Occipital lobe (tissue), 2 donors: ENCODE data around the gene HCK. TPM values are rescaled to one million over a fixed set of nuclear protein-coding genes. Genes with fewer than 3 reads are reported as not detected.
A peak's percentile ranks its signal among the peaks of the same experiment; 100 is the strongest.
"Not testable (repeated sequence)": the region's sequence is repeated elsewhere in the genome, so short reads cannot be mapped to it uniquely, and the experiment has no call there.

ENCODE experiments used
- DNase-seq: peaks from one replicate; lab custom pipeline; 2025; lab: John Stamatoyannopoulos, UW
- total RNA-seq: library from RNA; depleted of rRNA; stranded (reverse); fragments of >200 nt; gene quantifications from one replicate; pipeline ENCODE4 v1.2.3, GENCODE V29; 2014

The HCK gene
- total RNA-seq, 1 donor from 2014 or later = 3.3 TPM

DNA sequence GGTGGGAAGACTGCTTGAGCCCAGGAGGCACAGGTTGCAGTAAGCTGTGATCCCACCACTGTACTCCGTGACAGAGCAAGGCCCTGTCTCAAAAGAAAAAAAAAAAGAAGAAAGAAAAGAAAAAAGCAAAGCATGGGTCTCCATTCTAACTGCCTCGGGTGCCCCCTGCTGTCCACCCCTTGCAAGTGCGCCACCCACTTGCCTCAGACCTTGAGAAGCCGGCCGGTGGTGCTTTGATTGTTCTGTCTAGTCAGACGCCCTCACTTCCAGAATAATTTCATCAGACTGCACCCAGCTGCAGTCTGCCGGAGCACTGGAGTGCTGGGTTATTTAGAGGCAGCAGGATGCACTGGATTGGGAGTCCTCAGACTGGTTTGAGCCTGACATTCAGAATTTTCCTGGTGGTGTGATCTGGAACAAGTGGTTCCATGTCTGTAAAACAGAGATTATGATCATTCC is 39.9 kb downstream of the HCK start:
- DNase-seq = peak; percentile 47

DNA sequence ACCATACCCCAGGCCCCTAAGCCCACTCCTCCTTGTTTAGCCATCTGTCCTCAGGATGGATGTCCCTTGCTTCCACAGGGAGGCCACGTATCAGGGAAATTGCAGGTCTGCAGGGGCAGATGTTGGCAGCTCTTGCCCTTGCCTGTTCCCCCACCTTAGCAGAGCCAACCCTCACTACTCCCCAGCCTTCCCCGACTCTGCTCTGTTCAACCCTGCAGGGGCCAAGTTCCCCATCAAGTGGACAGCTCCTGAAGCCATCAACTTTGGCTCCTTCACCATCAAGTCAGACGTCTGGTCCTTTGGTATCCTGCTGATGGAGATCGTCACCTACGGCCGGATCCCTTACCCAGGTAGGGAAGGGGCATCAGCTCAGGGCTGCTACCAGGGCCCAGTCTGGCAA is 46.7 kb downstream of the HCK start:
- DNase-seq = no peak

DNA sequence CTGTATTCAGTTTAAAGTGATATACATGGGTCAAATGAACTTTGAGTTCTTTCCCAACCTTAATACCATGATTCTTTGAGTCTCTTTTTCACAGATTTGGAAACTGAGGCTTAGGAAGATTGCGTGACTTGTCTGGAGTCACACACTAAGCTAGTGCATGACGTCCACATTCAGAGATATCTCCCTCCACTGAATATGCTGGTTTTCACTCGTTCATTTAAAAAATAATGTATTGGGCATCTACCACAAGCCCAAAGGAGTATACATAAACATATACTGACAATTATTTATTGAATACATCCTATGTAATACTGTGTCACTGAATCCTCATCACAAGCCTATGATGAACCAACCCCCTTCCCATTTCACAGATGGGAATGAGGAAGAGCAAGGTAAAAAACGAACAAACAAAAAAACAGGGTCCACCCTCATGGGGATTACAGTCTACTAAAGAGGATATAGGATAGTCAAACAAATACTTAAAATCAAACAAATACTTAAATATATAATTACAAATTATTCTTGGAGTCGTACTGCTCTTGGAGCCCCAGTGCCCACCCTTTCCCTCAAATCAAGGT is 56.9 kb downstream of the HCK start:
- DNase-seq = no peak

DNA sequence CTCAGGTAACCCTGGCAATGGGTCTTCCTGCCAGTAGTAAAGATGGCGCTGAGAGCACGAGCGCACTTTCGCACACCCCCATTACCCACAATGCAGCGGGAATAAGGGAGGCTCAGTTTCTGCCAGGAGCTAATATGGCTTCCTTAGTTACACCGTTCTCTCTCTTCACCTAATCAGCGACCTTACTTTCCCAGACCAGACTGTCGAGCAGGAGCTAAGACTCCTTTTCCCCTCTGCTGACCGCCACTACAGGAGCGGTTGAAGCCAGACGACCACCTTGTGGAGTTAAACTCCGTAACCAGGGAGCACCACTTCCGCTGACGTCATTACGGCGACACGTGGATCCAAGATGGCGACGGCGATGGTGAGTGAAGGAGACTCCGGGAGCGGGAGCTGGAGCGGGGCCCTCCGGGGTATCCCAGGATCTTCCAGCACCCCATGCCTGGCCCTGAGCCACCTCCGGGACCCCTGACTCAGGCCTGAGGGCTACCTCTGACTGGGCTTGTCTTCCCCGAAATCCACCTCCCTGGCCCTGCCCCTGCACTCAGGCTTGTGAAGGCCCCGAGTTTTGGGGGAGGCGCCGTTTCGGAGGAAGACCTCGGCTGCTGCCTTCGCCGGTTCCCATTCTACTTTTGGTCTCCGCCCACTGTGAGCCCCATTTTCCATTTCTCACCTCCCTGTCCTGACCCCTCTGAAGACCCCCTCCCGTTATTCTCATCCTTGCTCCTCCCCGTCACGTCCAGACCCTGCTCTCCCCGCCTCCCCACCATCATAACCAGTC is 57.5 kb downstream of the HCK start, which contains the start of gene TM9SF4:
TSS of gene TM9SF4 (plus strand) at position 323 of the 781 bp plus-strand sequence. CDS start at position 350, 27 bp downstream.
- peak; percentile 93 for DNase-seq

DNA sequence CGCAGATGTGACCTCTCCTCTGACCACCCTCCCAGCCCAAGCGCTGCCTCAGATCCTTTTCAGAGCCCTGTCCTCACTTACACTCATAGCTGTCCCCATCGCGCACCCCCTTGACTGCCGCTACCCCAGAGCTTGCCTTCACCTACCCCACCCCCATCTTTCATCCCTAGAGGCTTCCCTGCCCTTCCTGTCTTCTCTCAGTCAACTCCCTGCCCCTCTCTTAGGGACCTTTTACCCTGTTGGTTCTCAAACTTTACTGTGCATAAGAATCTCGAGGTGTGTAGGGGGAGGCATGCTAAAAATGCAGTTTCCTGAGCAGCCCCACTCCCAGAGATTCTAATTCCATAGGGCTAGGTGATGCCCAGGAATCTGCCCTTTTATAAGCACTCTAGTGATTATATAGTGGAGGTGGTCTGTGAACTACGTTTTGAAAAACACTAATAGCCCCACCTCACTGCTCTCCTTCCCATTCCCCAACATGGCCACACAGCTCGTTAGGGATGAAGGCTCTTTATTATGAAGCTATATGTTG is 58.2 kb downstream of the HCK start:
- DNase-seq = no peak

DNA sequence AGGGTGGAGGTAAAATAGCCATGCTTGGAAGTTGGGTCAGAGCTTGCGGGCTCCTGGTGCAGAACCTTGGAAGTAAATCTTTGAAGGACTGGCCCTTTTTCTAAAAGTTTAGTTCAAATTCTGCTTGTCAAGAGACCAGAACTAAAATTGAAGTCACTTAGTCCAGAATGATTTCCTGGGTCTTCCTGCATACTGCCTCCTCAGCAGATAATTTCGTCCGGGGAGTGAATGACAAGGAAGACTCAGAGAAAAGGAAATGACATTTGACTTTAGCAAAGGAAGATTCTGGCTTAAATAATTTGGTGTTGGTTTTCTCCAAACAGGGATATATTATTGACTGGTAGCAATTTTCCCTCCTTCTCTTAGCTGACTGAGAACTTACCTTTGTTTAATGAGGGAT is 58.7 kb downstream of the HCK start:
- no peak for DNase-seq

- DNase-seq = no peak
Observed at GRCh38 chr20:32111156-32111686, 59.2 kb downstream of the HCK start.

DNA sequence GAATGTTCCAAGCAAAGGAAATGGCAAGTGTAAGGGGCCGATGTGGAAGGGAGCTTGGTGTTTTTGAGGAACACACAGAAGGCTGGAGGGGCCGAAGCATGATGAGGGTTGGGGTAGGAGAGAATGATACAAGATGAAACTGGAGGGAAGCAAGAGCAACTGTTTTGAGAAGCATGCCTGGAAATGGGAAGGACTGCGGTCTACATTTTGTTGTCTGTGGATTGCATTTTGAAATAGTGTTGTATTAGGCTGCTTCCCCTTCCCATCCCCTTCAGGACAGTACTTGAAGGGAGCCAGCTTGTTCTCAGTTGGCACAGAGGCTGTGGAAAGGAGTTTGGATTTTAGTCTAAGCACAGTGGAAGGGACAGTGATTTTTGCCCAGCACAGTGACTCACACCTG is 59.7 kb downstream of the HCK start:
- no peak for DNase-seq

- DNase-seq = no peak
Observed at GRCh38 chr20:32112841-32113240, 60.8 kb downstream of the HCK start.

DNA sequence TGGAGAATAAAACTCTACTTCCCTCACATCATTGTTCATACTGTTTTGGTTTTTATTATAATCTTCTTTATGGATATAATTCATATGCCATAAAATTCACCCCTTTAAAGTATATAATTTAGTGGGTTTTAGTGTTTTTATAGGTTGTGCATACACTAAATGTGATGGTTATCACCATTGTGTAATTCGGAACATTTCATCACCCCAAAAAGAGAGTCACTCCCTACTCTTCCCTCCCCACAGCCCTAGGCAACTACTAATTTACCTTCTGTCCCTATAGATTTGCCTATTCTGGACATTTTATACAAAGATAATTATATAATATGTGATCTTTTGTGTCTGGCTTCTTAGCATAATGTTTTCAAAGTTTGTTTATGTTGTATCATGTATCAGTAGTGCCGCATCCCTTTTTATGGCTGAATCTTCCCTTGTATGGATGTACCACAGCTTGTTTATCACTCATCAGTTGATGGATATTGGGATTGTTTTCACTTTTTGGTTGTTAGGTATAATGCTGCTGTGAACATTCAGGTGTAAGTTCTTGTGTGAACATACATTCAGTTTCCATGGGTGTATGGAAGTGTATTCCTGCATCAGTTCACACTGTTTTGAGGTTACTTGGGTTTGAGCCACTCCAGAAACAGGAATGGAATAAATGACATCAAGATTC is 61.7 kb downstream of the HCK start:
- no peak for DNase-seq

GRCh38 chr20:32114305-32114960 is 62.4 kb downstream of the HCK start:
- no peak for DNase-seq

- DNase-seq = no peak
Observed at GRCh38 chr20:32115211-32115767, 63.2 kb downstream of the HCK start.

- DNase-seq = no peak
Observed at GRCh38 chr20:32116079-32116521, 64.1 kb downstream of the HCK start.

DNA sequence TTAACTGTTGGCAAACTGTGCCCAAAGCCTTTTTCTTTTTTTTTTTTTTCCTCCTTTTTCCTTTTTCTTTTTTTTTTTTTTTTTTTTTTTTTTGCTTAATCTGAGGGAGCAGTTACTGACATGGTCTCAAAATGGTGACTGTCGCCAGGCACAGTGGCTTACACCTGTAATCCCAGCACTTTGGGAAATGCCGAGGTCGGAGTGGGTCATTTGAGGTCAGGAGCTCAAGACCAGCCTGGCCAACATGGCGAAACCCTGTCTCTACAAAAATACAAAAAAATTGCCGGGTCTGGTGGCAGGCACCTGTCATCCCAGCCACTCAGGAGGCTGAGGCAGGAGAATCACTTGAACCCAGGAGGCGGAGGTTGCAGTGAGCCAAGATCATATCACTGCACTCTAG is 64.8 kb downstream of the HCK start:
- not testable (repeated sequence) for DNase-seq

GRCh38 chr20:32118427-32118826 is 66.4 kb downstream of the HCK start:
- not testable (repeated sequence) for DNase-seq

DNA sequence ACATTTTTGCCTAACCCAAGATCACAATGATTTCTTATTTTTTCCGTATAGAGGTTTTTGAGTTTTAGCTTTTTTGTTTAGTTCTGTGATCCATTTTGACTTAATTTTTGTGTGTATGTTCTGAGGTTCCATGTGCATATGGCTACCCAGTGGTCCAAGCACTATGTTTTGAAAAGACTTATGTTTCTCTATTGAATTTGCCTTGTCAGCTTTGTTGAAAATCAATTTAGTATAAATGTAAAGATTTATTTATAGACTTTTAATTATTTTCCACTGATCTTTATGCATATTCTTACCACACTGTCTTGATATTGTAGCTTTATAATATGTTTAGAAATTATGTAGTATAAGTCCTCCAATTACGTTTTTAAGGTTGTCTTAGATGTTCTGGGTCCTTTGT is 67.7 kb downstream of the HCK start:
- no peak for DNase-seq

GRCh38 chr20:32121908-32122307 is 69.9 kb downstream of the HCK start:
- DNase-seq = not testable (repeated sequence)

- no peak for DNase-seq
Observed at GRCh38 chr20:32123088-32123487, 71.0 kb downstream of the HCK start.

DNA sequence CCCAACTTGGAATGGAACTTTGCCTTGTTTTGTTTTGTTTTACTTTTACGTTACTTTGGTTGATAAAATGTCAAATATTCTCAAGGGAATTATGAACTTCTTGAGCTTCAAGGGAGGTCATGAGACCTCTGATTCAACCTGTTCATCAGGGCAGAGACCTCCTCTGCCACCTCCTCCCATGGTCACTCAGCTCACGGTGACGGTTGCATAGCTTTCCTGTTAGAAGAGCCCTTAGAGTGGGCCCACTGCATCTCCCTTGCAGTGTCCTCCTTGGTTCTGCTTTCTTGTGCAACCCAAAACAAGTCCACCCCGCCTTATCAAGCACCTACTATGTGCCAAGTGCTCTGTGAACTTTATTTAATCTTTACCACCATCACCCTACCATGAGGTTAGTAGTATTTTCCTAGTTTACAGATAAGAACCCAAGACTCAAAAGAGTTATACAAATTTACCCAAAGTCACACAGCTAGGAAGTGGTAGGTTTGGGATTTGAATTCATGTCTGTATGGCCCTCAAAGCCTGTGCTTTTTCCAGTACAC is 72.9 kb downstream of the HCK start:
- DNase-seq = no peak

GRCh38 chr20:32125506-32125905 is 73.5 kb downstream of the HCK start:
- DNase-seq = no peak

DNA sequence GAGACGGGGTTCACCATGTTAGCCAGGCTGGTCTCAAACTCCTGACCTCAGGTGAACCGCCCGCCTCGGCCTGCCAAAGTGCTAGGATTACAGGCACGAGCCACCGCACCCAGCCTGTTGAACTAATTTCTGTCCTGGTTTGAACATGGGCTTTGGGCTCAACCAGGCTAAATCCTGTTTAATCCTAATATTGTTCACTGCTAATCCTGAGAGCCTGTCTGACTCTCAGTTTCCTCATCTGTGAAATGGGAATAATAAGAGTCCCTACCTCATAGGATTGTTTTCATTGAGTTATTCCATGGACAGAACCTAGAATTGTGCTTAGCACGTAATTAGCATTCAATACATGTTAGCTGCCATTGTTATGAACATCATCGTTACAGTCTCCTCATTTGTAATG is 74.9 kb downstream of the HCK start:
- no peak for DNase-seq
